AG08396 (cell line): Measurements from ENCODE around the gene APPBP2.
"Not testable (repeated sequence)": the region's sequence is repeated elsewhere in the genome, so short reads cannot be mapped to it uniquely, and the experiment has no call there.

Experiments used
- DNase-seq: peaks from one replicate; pipeline ENCODE4 v3.0.0; 2012; ENCODE audit warnings: low spot score, mixed read lengths

APPBP2 gene

GRCh38 chr17:60495260-60495659, 30.8 kb downstream of the APPBP2 start:
- DNase-seq = no peak

DNA sequence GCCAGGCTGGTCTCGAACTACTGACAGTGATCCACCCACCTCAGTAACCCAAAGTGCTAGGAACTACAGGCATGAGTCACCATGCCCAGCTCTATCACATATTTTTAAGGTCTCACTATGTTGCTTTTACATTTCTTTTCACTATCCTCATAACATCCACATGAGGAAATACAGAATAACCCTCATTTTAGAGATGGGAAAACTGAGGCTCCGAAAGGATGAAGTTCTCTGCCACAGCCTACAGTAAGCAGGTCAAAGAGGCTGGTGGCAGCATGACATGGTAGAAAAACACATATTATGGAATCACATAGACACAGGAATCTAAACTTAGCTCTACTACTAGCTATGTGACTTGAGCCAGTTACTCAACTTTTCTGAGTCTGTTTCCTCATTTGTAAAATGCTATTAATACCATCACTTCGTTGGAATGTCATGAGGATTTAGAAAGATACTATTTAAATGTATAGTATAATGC, 32.2 kb downstream of the APPBP2 start:
- DNase-seq = no peak

GRCh38 chr17:60491771-60492170, 34.3 kb downstream of the APPBP2 start:
- DNase-seq = no peak

DNA sequence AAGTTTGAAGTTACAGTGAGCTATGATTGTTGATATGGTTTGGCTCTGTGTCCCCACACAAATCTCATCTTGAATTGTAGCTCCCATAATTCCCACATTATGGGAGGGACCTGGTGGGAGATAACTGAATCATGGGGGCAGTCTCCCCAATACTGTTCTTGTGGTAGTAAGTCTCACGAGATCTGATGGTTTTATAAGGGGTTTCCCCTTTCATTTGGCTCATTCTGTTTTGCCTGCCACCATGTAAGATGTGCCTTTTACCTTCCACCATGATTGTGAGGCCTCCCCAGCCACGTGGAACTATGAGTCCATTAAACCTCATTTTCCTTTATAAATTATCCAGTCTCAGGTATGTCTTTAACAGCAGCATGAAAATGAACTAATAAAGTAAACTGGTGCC, 35.4 kb downstream of the APPBP2 start:
- DNase-seq = not testable (repeated sequence)

- DNase-seq = no peak
Measured at GRCh38 chr17:60481604-60482003, 44.4 kb downstream of the APPBP2 start.

- no peak for DNase-seq
Measured at GRCh38 chr17:60473788-60474187, 52.3 kb downstream of the APPBP2 start.

- DNase-seq = no peak
Measured at GRCh38 chr17:60472449-60472848, 53.6 kb downstream of the APPBP2 start.

DNA sequence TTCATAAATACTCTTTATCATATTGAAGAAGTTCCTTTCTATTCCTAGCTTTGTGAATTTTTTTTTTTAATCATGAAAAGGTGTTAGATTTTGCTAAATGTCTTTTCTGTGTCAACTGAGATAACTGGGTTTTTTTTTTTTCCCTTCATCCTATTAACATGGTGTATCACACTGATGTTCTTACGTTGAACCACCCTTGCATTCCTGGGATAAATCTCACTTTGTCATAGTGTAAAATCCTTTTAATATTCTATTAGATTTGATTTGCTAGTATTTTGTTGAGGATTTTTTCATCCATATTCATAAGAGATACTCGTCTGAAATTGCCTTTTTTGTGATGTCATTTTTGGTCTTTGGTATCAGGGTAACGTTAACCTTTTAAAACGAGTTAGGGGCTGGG, 54.6 kb downstream of the APPBP2 start:
- DNase-seq = no peak

- DNase-seq = no peak
Measured at GRCh38 chr17:60468371-60468770, 57.7 kb downstream of the APPBP2 start.

DNA sequence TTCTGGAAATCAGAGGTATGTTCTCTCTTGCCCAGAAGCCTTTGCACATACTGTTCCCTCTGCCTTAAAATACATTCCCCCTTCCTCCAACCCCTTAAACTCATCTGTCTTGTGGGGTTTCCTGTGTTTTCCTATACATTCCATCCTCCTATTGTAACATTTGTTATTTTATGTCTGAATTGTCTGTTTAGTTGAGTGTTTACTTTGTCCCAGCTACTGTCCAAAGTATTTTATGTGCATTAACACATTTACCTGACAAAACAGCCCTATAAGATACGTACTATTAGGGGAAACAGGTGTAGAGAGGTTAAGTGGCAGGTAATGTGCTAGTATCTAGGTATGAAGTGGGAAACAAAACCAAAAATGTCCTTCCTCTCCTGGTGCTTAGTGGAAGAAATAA, 61.7 kb downstream of the APPBP2 start:
- no peak for DNase-seq

DNA sequence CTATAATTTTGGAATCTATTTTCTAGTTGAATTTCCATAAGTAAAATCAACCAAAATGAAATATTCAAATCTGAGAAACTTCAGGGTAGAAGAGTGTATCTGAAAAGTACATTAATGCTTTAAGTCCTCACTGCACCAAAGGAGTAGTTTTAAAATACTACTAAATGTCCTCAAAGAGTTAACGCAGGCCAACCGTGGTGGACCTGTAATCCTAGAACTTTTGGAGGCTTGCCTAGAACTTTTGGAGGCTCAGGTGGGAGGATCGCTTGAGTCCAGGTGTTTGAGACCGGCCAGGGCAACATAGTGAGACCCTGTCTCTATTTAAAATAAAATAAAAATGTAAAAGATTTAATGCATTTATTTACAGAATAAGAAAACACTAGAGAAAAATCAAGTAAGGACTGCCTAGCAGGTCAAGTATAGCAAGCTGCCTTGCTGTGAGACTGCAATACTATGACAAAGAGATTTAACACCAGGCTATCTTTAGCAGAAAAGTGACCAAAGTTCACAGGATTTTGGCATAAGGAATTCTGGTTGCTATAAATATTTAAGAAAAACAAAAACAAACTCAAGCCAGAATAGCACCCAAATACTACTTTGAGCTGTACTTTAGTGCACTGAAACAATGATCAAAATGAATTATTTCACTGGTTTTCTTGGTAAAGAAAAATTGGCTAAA, 62.7 kb downstream of the APPBP2 start:
- no peak for DNase-seq

DNA sequence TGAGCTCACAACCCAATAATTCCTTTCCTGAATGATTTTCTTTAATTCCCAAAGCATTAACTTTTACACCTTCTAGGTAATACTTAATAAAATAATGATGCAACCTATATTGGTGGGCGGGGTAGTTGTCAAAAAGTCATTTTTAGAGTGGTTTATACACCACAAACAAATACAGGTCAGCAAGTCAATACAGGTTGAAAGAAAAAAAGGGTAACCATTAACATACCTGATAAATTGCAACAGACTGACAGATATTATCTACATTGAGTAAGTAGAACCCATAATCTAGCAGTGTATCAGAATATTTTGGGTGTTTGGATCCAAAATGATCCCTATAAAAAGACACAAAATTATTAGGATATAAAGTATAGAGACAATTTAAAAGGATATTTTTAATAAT, 64.5 kb downstream of the APPBP2 start:
- no peak for DNase-seq

GRCh38 chr17:60457148-60457547, 68.9 kb downstream of the APPBP2 start:
- DNase-seq = no peak

DNA sequence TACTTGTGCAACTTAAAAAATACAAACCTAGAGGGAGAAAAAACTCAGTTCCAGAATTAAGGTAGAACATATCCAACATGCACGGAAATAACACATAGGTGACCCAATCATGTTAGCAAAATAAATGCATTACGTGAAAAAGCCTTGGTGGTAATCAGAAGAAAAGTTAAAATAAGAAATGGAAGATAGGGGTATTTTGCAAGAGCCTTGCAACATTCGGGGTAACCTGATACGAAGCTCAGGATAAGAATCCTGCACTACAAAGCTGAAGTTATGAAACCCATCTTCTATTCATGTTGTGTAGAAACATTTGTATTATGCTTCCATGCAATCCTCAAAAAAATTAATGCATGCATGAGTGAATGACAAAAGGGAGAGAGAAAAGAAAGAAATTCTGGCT, 70.7 kb downstream of the APPBP2 start:
- DNase-seq = no peak

GRCh38 chr17:60451965-60452364, 74.1 kb downstream of the APPBP2 start:
- DNase-seq = no peak

GRCh38 chr17:60451071-60451470, 75.0 kb downstream of the APPBP2 start:
- DNase-seq = no peak

DNA sequence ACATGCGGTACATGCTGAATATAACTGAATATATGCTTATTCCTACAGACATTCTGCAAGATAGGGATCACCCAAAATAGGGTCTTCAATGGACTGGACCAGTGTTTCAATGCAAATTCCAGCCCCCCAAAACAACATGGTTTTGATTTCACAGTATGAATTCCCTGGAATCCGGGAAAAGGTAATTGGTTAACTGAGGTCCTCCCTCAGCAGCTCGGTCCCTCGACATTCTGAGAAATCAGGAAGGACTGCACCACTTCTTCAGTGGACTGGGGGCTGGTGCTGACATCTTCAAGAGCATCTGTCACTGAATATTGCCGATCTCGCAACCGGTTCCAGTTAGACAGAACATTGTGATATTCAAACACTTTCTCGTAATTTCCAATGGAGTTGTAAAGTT, 78.7 kb downstream of the APPBP2 start:
- no peak for DNase-seq

GRCh38 chr17:60445144-60445543, 80.9 kb downstream of the APPBP2 start:
- DNase-seq = no peak

- DNase-seq = no peak
Measured at GRCh38 chr17:60443713-60444112, 82.3 kb downstream of the APPBP2 start.

DNA sequence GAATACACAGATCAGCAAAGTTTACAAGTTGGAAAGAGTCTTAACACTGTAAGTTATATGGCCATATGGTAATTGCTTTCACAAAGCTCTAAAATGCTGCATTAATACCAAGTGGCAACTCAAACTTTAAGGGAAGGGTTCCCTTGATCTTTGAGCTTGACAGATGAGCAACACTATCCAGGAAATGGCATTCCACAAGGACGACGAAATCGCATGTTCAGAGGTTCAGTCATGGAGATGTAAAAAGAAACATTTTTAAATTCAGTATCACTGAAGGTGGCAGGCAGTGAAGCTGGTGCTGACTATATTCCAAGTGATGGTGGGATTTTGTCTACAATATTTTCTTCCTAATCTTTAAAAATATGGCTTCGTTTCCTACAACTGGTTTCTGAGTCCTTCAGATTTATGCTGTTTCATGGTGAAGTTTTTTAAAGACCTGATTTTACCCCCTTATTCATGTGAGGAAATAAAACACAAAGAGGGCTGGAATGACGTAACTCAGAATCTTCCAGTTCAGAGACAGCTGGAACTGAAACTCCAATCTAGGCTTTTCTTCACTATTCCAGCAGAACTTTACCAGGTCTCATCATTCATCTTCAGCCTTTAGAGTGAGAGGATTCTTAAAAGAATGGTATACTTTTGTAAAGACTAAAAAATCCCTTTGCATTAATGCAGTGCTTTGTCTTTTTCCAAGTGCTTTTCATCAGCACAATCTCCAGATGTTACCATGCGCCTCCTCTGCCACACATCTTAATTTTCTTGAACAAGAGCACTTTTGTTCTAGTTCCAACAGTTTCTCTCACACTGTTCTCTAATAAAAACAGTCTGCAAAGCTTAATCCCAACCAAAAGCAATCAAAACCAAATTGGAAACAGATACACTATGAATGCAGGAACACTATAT, 83.5 kb downstream of the APPBP2 start:
- peak; percentile 45 for DNase-seq

DNA sequence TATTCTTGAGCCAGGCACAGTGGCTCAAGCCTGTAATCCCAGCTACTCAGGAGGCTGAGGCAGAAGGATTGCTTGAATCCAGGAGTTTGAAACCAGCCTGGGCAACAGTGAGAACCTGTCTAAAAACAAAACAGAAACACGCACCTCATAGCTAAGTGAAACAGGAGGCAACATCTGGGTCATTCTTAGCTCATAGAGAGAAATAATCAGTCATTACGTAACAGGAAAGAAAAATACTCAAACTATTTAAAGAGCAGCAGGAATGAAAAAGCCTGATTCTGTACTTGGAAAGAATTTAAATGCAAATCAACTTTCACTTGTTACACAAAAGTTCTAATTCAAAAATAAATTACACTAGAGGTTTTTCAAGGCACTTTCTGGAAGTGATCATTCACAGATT, 86.5 kb downstream of the APPBP2 start:
- no peak for DNase-seq

GRCh38 chr17:60436676-60437075, 89.4 kb downstream of the APPBP2 start:
- no peak for DNase-seq
